HepG2 (cell line): Measurements from ENCODE around the gene KAZALD1. TPM values are rescaled to one million over a fixed set of nuclear protein-coding genes. Genes with fewer than 3 reads are reported as not detected.

Source experiments
- ATAC-seq: fragments of 200-7000 bp; cut with Tn5 transposase; 3 replicates; pipeline ENCODE4 v1.9.1; 2020; ENCODE audit warnings: mild to moderate bottlenecking, moderate library complexity
- Bru-seq: library from RNA; stranded (reverse); fragments of 400-500 nt; gene quantifications from one replicate; lab custom pipeline; 2021; lab: Mats Ljungman, UMichigan
- BruChase-seq, 2 experiments: library from RNA; stranded (reverse); fragments of 400-500 nt; gene quantifications; one replicate each; lab custom pipeline; 2021; lab: Mats Ljungman, UMichigan
- BruUV-seq: library from RNA; stranded (reverse); fragments of 400-500 nt; replicated peaks from 2 replicates; lab custom pipeline; 2021; lab: Mats Ljungman, UMichigan
- CTCF ChIA-PET: fragments of 300-600 bp; formaldehyde crosslinking; extraction: SDS; loops from one replicate; lab custom pipeline; 2021; ENCODE audit warnings: low total read pairs, inconsistent platforms, low intra/inter-chr PET ratio; lab: Yijun Ruan, JAX
- POLR2A ChIA-PET: fragments of 350-600 bp; sonication (Branson Sonifier 250); formaldehyde crosslinking; loops from one replicate; lab custom pipeline; 2020; ENCODE audit warnings: antibody characterized with exemption, inconsistent platforms; lab: Yijun Ruan, JAX
- DNase-seq: peaks from one replicate; pipeline ENCODE4 v3.0.0-alpha.2; 2015; ENCODE audit warnings: low spot score
- FAIRE-seq: peaks from 3 replicates; lab custom pipeline; 2011; peaks lifted over from hg19 to GRCh38; lab: Jason Lieb, UNC
- H2AFZ ChIP-seq: one replicate; pipeline ENCODE4 v1.6.1; 2011; ENCODE audit warnings: low read length, inconsistent platforms
- H3K27ac ChIP-seq: fragments of 300-600 bp; 3 replicates; pipeline ENCODE4 v1.8.0; 2011; ENCODE audit warnings: mixed run types, mild to moderate bottlenecking, mixed read lengths, low read length, inconsistent platforms; ENCODE audit not compliant: insufficient read depth; ENCODE audit errors: extremely low read length
- H3K27me3 ChIP-seq, 2 experiments: fragments of 200-600 bp in 1 of 2; 2 replicates in 1 of 2; 3 replicates in 1 of 2; pipeline versions ENCODE4 v1.6.0 to v1.8.0; 2011; ENCODE audit warnings: low read length in 2 of 2, mild to moderate bottlenecking in 2 of 2, moderate library complexity in 2 of 2, inconsistent platforms in 1 of 2; ENCODE audit not compliant: insufficient read depth in 2 of 2, control insufficient read depth in 1 of 2
- H3K36me3 ChIP-seq, 2 experiments: fragments of 200-600 bp in 1 of 2; replicated peaks in 1 of 2; 2 replicates in 1 of 2; 3 replicates in 1 of 2; pipeline versions ENCODE4 v1.5.1 to v1.8.0; 2011; ENCODE audit warnings: low read length in 2 of 2, inconsistent platforms in 1 of 2; ENCODE audit not compliant: insufficient read depth in 2 of 2, control insufficient read depth in 1 of 2
- H3K4me1 ChIP-seq: 2 replicates; pipeline ENCODE4 v1.5.1; 2012; ENCODE audit warnings: low read length, inconsistent platforms; ENCODE audit not compliant: insufficient read depth
- H3K4me2 ChIP-seq: 2 replicates; pipeline ENCODE4 v1.6.0; 2011; ENCODE audit warnings: low read depth, low read length, inconsistent platforms
- H3K4me3 ChIP-seq, 3 experiments: fragments of 200-600 bp in 1 of 3; sonication (generic), shearing (Covaris generic) in 1 of 3; replicated peaks in 1 of 3; 2 replicates each; pipeline ENCODE4 v1.5.1; 2011 to 2016; ENCODE audit warnings: low read length in 3 of 3, inconsistent platforms in 2 of 3, low read depth in 2 of 3, mild to moderate bottlenecking in 2 of 3, control low read depth in 1 of 3, mixed read lengths in 1 of 3; ENCODE audit not compliant: insufficient read depth in 1 of 3
- H3K79me2 ChIP-seq: one replicate; pipeline ENCODE4 v1.6.1; 2011; ENCODE audit warnings: low read length, inconsistent platforms; ENCODE audit not compliant: insufficient read depth
- H3K9ac ChIP-seq: 2 replicates; pipeline ENCODE4 v1.6.0; 2011; ENCODE audit warnings: mild to moderate bottlenecking, low read depth, low read length, inconsistent platforms; ENCODE audit not compliant: insufficient read depth
- H3K9me3 ChIP-seq: 2 replicates; pipeline ENCODE4 v1.5.1; 2012; ENCODE audit warnings: mild to moderate bottlenecking, low read length
- H4K20me1 ChIP-seq: 2 replicates; pipeline ENCODE4 v1.6.0; 2011; ENCODE audit warnings: inconsistent platforms, mild to moderate bottlenecking, low read length, moderate library complexity; ENCODE audit not compliant: insufficient read depth
- CHD2 ChIP-seq: IDR thresholded peaks from 2 replicates; pipeline ENCODE4 v1.6.1; 2011; ENCODE audit warnings: low read depth, low read length, improper control_type of control experiment
- JUNB ChIP-seq: sonication (generic); formaldehyde crosslinking; IDR thresholded peaks from 2 replicates; pipeline ENCODE4 v1.8.0; 2022; ENCODE audit warnings: missing genetic modification reagents, mild to moderate bottlenecking, borderline replicate concordance
- NCOA1 ChIP-seq: sonication (generic); formaldehyde crosslinking; IDR thresholded peaks from 2 replicates; pipeline ENCODE4 v1.9.0; 2021; ENCODE audit warnings: missing genetic modification reagents
- NFKBIZ ChIP-seq: IDR thresholded peaks from 2 replicates; pipeline ENCODE4 v1.6.1; 2018; ENCODE audit warnings: missing genetic modification reagents, missing compliant biosample characterization
- POLR2AphosphoS5 ChIP-seq: IDR thresholded peaks from 2 replicates; pipeline ENCODE4 v1.6.1; 2012; ENCODE audit warnings: low read depth, low read length
- SIN3A ChIP-seq: IDR thresholded peaks from 2 replicates; pipeline ENCODE4 v1.6.1; 2011; ENCODE audit warnings: low read depth, mild to moderate bottlenecking, control low read depth, low read length, borderline replicate concordance
- SNAPC2 ChIP-seq: sonication (generic); formaldehyde crosslinking; IDR thresholded peaks from 2 replicates; pipeline ENCODE4 v1.8.1; 2022; ENCODE audit warnings: mild to moderate bottlenecking, missing genetic modification reagents
- THAP11 ChIP-seq: IDR thresholded peaks from 2 replicates; pipeline ENCODE4 v1.6.1; 2016; ENCODE audit warnings: missing biosample characterization, missing genetic modification reagents
- TRIM22 ChIP-seq: fragments of 450-650 bp; IDR thresholded peaks from 2 replicates; pipeline ENCODE4 v1.6.1; 2017
- ZNF567 ChIP-seq: sonication (generic); formaldehyde crosslinking; IDR thresholded peaks from 2 replicates; pipeline ENCODE4 v1.8.1; 2023; ENCODE audit warnings: mild to moderate bottlenecking, missing genetic modification reagents, borderline replicate concordance
- ZNF572 ChIP-seq: sonication (generic); formaldehyde crosslinking; IDR thresholded peaks from 2 replicates; pipeline ENCODE4 v1.5.1; 2020; ENCODE audit warnings: mild to moderate bottlenecking, missing genetic modification reagents
- ZSCAN21 ChIP-seq: sonication (generic); formaldehyde crosslinking; IDR thresholded peaks from 2 replicates; pipeline ENCODE4 v1.8.0; 2022; ENCODE audit warnings: mild to moderate bottlenecking, missing genetic modification reagents, moderate library complexity, borderline replicate concordance
- WGBS: methylation state at CpG from one replicate; pipeline ENCODE4 v1.1.6; 2017; ENCODE audit warnings: low lambda C conversion rate; 5-methylcytosine and 5-hydroxymethylcytosine counted together
- in situ Hi-C: cut with HindIII; loops from 2 replicates; pipeline ENCODE4 v1.10.0; 2017; ENCODE audit warnings: low pct_unique_long_range_greater_than_20kb; ENCODE audit not compliant: extremely low pct_ligation_motif_present
- intact Hi-C: fragments of 100-400 bp; cut with micrococcal nuclease; formaldehyde crosslinking; loops from one replicate; pipeline ENCODE4 v1.10.0; 2022; ENCODE audit not compliant: unreplicated experiment
- long read RNA-seq, 2 experiments: library from RNA in 1 of 2; library from polyadenylated mRNA in 1 of 2; stranded (forward) in 1 of 2; unstranded in 1 of 2; transcript quantifications; one replicate each; pipeline ENCODE4 v2.0.0, GENCODE V29; 2019 to 2022
- polyA minus RNA-seq, 3 experiments: library from RNA; depleted of rRNA, polyadenylated mRNA; stranded (reverse); fragments of >200 nt; gene quantifications; 2 replicates each; pipeline ENCODE4 v1.2.3, GENCODE V29; 2011; ENCODE audit warnings: low replicate concordance in 1 of 3
- polyA plus RNA-seq, 8 experiments: library from polyadenylated mRNA; depleted of rRNA in 3 of 8; stranded (reverse) in 7 of 8; unstranded in 1 of 8; fragments of >200 nt; fragmentation: Illumina TruSeq in 4 of 8; extraction: Trizol in 4 of 8; gene quantifications; 2 replicates each; pipeline versions ENCODE4 v1.2.1 to v1.2.3, GENCODE V29; 2011 to 2016; ENCODE audit warnings: low read depth in 4 of 8, missing spikeins in 1 of 8, mixed read lengths in 1 of 8; ENCODE audit not compliant: insufficient read depth in 1 of 8
- total RNA-seq, 5 experiments: library from RNA; depleted of rRNA; stranded (reverse); fragments of >200 nt; fragmentation: Illumina TruSeq; extraction: Trizol; gene quantifications; 2 replicates each; pipeline ENCODE4 v1.2.3, GENCODE V29; 2016; ENCODE audit warnings: low read depth in 1 of 5
- TF ChIP-seq, protein P1 (sequence below): sonication (generic); formaldehyde crosslinking; IDR thresholded peaks from 2 replicates; pipeline ENCODE4 v1.8.0; 2022; ENCODE audit warnings: mild to moderate bottlenecking, missing genetic modification reagents; ENCODE audit not compliant: insufficient replicate concordance

The KAZALD1 gene, protein sequence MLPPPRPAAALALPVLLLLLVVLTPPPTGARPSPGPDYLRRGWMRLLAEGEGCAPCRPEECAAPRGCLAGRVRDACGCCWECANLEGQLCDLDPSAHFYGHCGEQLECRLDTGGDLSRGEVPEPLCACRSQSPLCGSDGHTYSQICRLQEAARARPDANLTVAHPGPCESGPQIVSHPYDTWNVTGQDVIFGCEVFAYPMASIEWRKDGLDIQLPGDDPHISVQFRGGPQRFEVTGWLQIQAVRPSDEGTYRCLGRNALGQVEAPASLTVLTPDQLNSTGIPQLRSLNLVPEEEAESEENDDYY
- total RNA-seq (2016; rRNA removed; fragmentation: Illumina TruSeq; extraction: Trizol) = 18.0 and 27.7 TPM in 2 replicates
- 8.5 and 8.9 TPM in 2 replicates for total RNA-seq (2016; cell fraction: cytosol; rRNA removed; fragmentation: Illumina TruSeq; extraction: Trizol; ENCODE audit: low read depth)
- total RNA-seq (2016; cell fraction: insoluble cytoplasmic fraction; rRNA removed; fragmentation: Illumina TruSeq; extraction: Trizol) = 14.9 and 26.2 TPM in 2 replicates
- total RNA-seq (2016; cell fraction: membrane; rRNA removed; fragmentation: Illumina TruSeq; extraction: Trizol) = 21.1 and 23.2 TPM in 2 replicates
- 32.0 and 35.5 TPM in 2 replicates for total RNA-seq (2016; cell fraction: nucleus; rRNA removed; fragmentation: Illumina TruSeq; extraction: Trizol)
- polyA plus RNA-seq (2011; rRNA removed) = 16.7 and 16.8 TPM in 2 replicates
- 12.0 and 21.9 TPM in 2 replicates for polyA plus RNA-seq (2011; cell fraction: cytosol; rRNA removed)
- polyA plus RNA-seq (2011; cell fraction: nucleus; rRNA removed) = 46.9 and 60.7 TPM in 2 replicates
- polyA plus RNA-seq (2012) = 10.6 and 15.7 TPM in 2 replicates
- polyA plus RNA-seq (2016; cell fraction: cytosol; fragmentation: Illumina TruSeq; extraction: Trizol; ENCODE audit: low read depth) = 6.1 and 8.0 TPM in 2 replicates
- 14.9 and 20.6 TPM in 2 replicates for polyA plus RNA-seq (2016; cell fraction: insoluble cytoplasmic fraction; fragmentation: Illumina TruSeq; extraction: Trizol; ENCODE audit: low read depth)
- polyA plus RNA-seq (2016; cell fraction: membrane; fragmentation: Illumina TruSeq; extraction: Trizol; ENCODE audit: low read depth) = 16.2 and 17.5 TPM in 2 replicates
- 52.2 and 57.1 TPM in 2 replicates for polyA plus RNA-seq (2016; cell fraction: nucleus; fragmentation: Illumina TruSeq; extraction: Trizol; ENCODE audit: insufficient read depth, low read depth)
- 32.5 and 65.2 TPM in 2 replicates for polyA minus RNA-seq (2011; rRNA and poly(A)+ RNA removed; ENCODE audit: low replicate concordance)
- polyA minus RNA-seq (2011; cell fraction: cytosol; rRNA and poly(A)+ RNA removed) = 8.6 and 15.6 TPM in 2 replicates
- polyA minus RNA-seq (2011; cell fraction: nucleus; rRNA and poly(A)+ RNA removed) = 36.6 and 46.4 TPM in 2 replicates
- Bru-seq, nascent RNA = percentile 87 among the genes with signal in this experiment
- BruChase-seq, experiment 1, labeled RNA remaining after a 6-hour chase = percentile 65 among the genes with signal in this experiment
- percentile 64 among the genes with signal in this experiment for BruChase-seq, experiment 2, labeled RNA remaining after a 2-hour chase
- long read RNA-seq, experiment 1, partial matches to known transcripts = 3 of 11 reads
- long read RNA-seq, experiment 1, other reads (novel, unspliced or antisense) = 5 of 11 reads
- long read RNA-seq, experiment 2, transcript KAZALD1-201 (5 exons, 1,913 nt) = major isoform, 7 of 17 reads
- long read RNA-seq, experiment 2, partial matches to known transcripts = 1 of 17 reads
- long read RNA-seq, experiment 2, other reads (novel, unspliced or antisense) = 6 of 17 reads

- peak; percentile 0; the same call in 1 of the 3 replicates for ATAC-seq
- in situ Hi-C loops (no loop called here), intact Hi-C loops (no loop called here)
- no peak for FAIRE-seq
- ChIA-PET POLR2A (interaction anchor here (0.6 to 9.0 kb wide), 17 partner anchors 10 to 506 kb away, joined by 3 to 141 read pairs (median 7); partner anchors contain the start of genes BTRC, PDZD7, SEMA4G and SFXN3), CTCF (interaction anchor here (2.5 kb wide), 1 partner anchor 20 kb away, joined by 11 read pairs; no protein-coding TSS in a partner anchor)
- Histone ChIP-seq H3K9ac (peak within 1 kb of the TSS; percentile 99), H3K4me3 (peak within 1 kb of the TSS; percentile 82 to 97 (median 87)), H3K36me3 (no peaks in the 10 kb centered on the region), H2AFZ (peak within 1 kb of the TSS; percentile 97), H3K9me3 (no peaks in the 10 kb centered on the region), H3K4me1 (peaks cover 64% of the 10 kb centered on the region), H3K4me2 (peak within 1 kb of the TSS; percentile 99), H3K27me3 (no peaks in the 10 kb centered on the region; a peak in 1 of 5 replicates), H4K20me1 (no peaks in the 10 kb centered on the region; the same call in 1 of the 2 replicates), H3K27ac (peak within 1 kb of the TSS; percentile 99), H3K79me2 (peaks cover 46% of the 10 kb centered on the region)
- peak; percentile 37 for DNase-seq
- 0% methylated on average over 17 of the region's 31 CpGs for WGBS
- BruUV-seq = TSS peak; percentile 76
- TF ChIP-seq NFKBIZ (CRISPR knock-in tag) (no peak), ZSCAN21 (CRISPR knock-in tag) (no peak), NCOA1 (CRISPR knock-in tag) (0 out of 2 replicates have a peak, but pooled peaks have one; percentile 14), JUNB (0 out of 2 replicates have a peak, but pooled peaks have one; percentile 2), ZNF572 (CRISPR knock-in tag) (peak; percentile 39; the same call in 1 of the 2 replicates), THAP11 (CRISPR knock-in tag) (no peak), SIN3A (peak; percentile 43; the same call in 1 of the 2 replicates), TRIM22 (no peak), CHD2 (no peak), POLR2AphosphoS5 (peak; percentile 26; the same call in 1 of the 2 replicates), ZNF567 (no peak), SNAPC2 (0 out of 2 replicates have a peak, but pooled peaks have one; percentile 67)
- TF ChIP-seq, protein P1, sequence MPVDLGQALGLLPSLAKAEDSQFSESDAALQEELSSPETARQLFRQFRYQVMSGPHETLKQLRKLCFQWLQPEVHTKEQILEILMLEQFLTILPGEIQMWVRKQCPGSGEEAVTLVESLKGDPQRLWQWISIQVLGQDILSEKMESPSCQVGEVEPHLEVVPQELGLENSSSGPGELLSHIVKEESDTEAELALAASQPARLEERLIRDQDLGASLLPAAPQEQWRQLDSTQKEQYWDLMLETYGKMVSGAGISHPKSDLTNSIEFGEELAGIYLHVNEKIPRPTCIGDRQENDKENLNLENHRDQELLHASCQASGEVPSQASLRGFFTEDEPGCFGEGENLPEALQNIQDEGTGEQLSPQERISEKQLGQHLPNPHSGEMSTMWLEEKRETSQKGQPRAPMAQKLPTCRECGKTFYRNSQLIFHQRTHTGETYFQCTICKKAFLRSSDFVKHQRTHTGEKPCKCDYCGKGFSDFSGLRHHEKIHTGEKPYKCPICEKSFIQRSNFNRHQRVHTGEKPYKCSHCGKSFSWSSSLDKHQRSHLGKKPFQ (CRISPR knock-in tag) = no peak
Observed at GRCh38 chr10:101061624-101062231, at the start of gene KAZALD1. Gene KAZALD1 (plus strand): TSS chr10:101061989. CDS start chr10:101062593, 604 bp downstream.
